Activated naive CD4-positive, alpha-beta T cell treated with anti-CD3 and anti-CD28 coated beads, Interleukin-2, amount 50 U/mL, for 16 hours (primary cell): ENCODE results near the gene TAS2R16.

ENCODE experiments used
- DNase-seq: peaks from one replicate; pipeline ENCODE4 v3.0.0-alpha.2; 2020

TAS2R16 gene, protein sequence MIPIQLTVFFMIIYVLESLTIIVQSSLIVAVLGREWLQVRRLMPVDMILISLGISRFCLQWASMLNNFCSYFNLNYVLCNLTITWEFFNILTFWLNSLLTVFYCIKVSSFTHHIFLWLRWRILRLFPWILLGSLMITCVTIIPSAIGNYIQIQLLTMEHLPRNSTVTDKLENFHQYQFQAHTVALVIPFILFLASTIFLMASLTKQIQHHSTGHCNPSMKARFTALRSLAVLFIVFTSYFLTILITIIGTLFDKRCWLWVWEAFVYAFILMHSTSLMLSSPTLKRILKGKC

DNA sequence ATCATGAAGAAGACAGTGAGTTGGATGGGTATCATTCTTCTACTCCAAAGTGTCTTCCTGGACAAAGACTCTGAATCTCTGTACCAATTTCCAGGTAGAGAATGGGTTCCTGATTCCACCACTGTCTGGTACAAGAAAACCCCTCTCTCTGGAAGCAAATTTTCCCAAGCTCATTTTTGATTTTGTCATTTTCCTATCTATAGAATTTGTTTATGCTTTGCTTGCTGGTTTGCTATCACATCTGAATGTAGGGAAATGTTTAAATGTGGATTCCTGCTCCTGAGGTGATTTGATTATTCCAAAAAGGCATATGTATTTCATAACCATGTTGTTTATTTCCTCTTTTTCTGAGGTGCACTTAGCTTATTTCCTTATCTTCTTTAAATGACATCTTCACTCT, at the start of gene TAS2R16:
TAS2R16 (minus strand) TSS at position 101 of the 400 bp plus-strand sequence; CDS start at position 35, 66 bp downstream.
- no peak for DNase-seq

DNA sequence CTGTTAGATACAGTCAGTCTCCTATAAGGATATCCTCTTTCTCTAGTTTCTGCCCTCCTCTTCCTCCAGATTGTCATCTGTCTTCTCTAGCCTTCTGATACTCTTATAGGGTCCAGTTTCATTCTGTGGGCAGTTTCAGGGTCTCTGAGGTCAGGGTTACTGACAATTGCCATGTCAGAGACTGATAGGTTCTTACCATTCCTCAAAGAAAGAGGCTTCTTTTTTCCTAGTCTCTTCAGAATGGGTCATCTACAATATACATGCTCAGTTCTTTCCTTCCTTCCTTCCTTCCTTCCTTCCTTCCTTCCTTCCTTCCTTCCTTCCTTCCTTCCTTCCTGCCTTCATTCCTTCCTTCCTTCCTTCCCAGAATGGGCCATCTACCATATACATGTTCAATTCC, 48.1 kb upstream of the TAS2R16 start:
- DNase-seq: no peak

DNA sequence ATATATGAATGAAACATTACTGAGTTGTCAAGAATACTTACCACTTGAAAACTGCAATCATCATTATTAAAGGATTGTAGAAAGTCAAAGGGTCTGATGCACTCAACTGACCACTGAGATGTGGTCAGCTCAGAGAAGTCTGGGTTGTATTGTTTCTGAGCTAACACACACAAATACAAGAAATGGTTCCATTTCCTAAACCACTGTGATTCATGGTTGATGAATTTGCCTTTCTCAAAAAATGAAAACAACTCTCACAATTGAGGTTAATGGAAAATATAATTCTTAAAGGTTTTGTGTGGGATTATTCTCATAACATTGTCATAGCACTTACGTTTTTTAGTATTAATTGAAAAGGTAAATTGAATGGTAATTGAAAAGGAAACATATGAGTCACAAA, 45.6 kb upstream of the TAS2R16 start:
- DNase-seq: no peak

DNA sequence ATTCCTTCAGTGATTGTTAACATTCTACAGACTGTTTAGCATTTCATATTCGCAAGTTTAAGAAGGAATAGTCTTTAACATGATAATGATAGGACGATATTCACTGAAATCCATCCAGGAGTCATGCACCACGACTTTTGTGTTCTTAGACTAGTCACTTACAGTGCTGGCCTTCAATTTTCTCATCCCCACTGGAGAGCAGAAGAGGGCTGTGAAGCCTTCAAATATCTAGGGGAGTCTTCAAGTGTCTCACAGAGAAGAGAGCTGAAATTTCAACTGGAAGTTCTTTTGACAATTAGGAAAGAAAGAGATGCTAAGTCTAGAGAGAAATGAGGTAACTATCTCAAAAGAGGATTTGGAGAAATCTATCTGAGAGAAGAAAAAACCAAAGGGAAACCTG, 43.8 kb upstream of the TAS2R16 start:
- no peak for DNase-seq

DNA sequence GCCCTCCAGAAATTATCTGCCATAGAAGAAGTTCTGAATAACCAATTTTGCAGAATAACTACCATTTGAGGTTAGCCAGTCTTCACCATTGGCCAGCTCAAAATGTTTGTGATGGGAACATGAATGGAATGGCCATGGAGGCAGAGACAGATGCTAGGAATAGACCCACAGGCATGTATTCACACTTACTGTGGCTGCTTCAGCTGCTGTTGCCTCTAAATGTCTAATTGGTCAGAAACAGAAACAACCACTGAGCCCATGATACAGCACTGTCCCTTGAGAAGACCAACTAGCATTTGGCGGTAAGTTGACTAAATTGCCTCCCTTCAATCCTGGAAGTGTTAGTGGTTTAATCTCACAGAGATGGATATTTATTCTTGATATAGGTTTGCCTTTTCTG, 38.6 kb upstream of the TAS2R16 start:
- no peak for DNase-seq

DNA sequence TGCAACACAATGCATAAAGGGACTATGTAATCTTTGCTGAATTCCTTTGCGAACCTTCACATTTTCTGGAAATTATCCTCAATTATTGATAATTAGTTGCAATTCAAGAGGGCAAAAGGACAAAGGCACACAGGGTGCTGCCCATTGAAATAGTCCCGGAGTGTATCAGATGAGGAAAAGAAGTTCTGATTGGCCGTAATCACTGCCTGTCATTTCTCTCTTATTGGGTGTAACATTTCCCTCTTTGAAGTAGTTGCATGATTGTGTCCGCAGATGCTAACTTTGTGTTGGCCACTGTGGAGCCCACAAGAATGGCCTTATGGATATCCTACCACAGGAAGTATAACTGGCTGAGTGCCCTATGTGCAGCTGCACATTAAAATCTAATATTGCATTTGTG, 35.1 kb upstream of the TAS2R16 start:
- no peak for DNase-seq

DNA sequence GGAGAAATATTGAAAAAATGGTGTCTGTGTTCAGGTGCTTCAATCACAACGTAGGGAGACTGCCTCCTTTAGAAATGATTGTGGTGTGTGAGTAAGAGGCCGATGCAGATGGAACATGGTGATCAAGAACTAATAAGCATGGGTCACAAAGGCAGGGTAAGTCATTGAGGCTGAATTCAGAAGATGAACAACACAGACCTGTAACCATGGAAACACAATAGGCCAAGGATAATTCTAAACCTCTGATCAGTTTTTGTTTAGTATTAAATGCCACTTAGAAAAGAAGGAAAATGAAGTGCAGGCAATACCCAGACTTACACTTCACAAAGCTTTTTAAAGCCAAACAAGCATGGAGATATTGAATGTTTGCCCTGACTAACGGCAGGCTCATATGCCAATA, 32.8 kb upstream of the TAS2R16 start:
- no peak for DNase-seq

DNA sequence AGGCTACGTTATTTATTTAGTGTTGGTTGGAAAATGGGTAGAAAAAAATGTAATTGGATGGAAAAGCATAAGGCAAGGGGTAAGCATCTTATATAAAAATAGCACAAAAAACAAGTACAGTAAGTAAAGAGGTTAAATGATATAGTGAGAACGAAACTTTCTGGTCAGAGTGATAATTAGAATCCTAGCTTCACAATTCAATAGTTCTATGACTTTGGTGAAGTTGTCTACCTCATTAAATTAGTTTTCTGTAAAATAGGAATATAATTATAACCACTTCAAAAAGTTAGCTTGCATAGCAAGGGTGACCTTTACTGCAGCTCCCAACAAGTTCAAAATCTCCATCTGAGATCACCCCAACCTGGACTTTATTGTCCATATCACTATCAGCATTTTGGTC, 30.8 kb upstream of the TAS2R16 start:
- DNase-seq: no peak

DNA sequence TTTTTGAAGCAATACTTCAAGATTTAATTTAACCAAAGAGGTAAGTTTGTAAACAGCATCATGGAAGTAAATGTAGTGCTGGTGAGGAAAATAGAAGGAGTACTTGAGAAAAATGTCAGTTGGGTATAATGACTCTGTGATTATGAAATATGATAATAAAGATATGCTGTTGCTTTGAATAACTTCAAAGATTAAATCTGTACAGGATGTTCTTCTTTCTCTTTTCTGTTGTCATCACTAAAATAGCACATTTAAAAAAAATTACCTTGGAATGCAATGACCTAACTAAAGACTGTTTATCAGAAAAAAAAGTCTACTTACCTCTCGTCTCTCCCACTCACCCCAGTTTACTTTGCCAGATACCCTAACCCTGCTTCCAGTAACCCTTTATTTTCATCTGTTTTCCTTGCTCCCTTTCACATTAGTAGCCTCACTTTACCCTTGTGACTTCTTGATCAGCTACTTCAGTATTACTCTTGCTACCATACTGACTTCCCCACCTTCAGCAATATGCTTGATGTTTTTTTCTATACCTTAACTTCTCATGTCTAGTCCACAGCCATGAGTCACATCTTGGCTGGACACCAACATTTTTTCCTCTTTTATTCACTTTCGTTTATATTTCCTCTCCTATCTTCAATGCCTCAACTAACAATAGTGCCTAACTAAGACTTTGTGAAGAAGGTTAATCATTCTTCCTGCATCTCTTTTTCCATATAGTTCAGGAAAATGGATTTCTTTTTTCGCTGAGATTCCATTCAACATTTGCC, 29.7 kb upstream of the TAS2R16 start:
- DNase-seq: no peak

DNA sequence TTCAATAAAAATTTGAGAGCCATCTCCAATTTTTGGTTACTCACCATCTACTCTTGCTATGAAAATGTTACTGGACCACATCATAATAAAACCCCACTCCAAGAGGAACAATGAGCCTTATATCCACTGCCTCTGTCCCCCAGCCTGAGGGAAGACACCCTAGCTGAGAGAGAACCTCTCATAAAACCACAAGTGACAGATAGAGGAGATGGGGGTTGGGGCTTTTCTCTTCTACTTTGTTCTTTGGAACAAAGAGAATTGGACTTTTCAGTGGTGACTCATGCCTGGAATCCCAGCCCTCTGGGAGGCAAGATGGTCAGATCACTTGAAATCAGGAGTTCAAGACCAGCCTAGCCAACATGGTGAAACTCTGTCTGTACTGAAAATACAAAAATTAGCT, 27.6 kb upstream of the TAS2R16 start:
- DNase-seq: no peak

DNA sequence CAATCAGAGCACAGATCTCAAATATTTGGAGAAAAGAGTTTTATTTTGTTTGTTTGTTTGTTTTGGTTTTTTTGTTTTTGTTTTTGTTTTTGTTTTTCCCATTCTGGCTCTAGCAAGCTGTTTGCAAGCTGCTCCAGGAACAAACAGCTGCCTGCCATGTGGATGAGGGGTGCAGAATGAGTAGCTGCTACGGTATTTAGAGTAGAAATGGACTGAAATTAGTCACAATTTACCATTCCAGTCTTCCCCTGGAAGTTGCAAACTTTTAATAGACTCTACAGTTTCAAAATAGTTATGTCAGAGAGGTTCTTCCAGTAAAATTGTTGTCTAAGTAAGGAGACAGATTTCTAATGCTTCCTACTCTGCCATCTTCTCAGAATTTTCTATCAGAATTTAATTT, 27.1 kb upstream of the TAS2R16 start:
- DNase-seq: no peak

DNA sequence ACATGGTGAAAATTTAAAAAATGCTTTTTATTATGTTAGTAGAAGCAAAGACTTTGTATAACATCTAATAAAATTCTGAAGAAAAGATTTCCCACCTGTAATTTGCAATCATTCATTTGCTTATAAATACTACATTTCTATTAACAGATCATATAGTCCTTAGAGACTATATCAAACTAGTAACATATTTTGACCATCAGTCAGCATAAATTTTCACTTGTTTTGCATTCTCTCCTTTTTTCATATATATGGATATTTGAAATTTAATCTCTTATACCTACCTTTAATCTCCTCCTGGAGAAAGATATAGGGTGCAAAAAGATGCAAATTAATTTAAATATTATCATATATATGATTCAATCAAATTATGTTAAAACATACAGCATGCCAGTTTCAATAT, 16.9 kb upstream of the TAS2R16 start:
- no peak for DNase-seq

DNA sequence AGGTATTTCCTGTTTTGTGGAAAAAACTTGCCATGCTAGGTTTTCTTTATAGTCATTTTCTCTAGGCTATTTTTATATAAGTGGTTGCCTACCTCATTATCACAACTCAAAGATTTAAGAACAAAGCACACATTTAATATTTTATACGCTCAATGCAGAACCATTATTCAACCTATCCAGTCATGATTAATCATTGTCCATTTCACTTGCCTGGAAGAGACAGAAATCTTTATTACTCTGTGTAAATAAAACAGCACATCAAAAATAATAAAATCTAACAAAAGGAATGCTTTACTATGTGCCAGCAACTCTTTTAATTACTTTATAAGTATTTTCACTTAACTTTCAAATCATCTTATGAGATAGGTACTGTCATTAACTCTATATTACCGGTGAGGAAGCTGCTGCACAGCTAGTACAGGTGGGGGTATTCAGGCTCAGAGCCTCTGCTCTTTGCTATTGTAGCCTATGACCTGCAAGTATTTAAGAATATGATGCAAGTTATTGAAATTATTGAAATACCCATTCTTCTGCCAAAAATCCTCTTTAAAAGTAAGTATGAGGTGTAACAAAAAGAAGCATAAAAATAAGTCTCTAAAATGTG, 16.4 kb upstream of the TAS2R16 start:
- no peak for DNase-seq

DNA sequence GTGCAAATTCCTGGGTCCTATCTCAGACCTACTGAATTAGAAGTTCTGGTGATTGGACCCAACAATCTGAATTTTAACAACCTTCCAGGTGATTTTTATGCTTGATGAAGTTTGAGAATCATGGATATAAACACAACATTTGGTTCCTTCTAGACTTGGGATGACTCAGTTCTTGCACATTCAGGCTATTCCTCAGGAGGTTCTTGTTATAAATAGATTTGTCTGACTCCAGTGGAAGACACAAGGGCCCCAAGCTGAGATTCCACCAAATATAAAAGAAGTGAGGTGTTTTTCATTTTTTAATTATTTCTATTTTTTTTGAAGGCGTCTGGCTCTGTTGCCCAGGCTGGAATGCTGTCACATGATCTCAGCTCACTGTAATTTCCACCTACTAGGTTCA, 9.4 kb upstream of the TAS2R16 start:
- DNase-seq: no peak

DNA sequence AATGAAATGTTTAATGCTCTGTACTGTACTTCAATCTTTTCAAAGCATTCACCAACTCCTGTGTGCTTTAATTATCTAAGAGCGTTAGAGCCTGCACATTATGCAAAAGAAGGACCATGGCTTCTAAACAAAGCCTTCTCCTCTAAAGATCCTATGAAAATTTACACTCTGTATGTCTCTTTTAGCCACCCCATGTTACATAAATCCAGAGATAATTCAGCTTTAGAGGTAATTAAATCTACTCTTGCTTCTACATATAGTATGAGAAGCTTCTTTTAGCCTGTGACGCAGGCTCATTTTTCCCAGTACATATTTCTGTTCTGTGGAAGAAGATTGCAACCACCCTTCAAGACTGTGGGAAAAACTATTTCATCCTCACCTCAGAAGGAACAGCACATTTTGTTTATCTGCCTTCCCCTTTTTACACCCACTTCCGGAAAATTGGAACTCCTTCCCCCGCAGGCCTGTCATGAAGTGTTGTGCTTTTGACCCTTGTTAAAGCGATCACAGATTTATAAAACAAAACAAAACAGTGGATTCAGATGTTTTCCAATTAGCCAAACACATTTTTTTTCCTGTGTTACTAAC, 8.1 kb upstream of the TAS2R16 start:
- no peak for DNase-seq

DNA sequence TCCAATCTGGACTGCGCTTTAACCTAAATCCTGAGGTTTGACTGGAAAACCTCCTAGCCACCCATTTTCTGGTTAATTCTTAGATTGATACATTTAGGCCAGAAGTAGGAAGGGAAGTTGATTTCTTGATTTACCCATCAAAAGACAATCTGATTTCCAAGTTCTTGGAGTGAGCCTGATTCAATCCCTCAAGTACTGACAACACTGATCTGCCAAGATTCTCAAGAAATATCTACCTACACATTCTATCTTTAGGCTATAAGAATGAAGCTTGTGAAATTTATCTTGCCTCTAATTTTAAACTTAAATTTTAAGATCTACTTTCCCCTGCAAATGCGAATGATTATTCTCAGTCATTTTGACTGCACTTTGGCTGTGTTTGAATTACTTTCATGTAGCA, 5.9 kb downstream of the TAS2R16 start:
- DNase-seq: no peak

DNA sequence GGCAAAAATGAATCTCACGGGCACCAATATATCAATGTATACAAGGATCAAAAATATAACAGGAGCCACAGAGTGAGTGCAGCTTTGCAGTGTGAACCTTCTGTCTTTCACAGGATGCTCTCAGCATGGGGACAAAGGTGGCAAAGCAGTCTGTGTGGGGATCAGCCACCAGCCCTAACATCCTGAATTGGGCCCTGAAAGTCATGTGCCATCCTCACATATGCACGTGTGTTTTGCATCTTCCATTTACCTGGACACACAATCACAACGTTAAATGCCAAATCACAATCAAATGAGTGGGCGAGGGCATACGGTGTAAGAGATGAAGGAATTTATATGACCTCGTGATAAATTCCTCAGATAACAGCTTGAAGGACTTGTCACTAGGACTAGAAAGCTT, 6.5 kb downstream of the TAS2R16 start:
- no peak for DNase-seq

DNA sequence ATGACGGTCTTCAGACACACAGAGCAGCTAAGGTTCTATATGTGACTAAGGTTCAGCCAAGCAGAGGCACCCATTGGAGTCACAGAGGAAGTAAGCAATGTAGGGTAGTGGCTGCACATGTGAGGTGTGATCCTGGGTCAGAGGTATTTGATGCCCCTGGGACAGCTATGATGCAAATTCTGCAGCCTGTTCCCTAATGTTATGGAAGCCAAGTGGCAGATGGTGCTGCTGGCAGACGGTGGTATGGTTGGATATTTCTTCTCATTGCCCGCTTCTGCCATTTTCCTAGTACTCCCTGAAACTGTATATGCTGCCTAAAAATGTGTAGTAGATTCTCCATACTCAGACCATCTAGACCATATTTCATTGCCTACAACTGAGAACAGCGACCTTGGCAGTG, 7.2 kb downstream of the TAS2R16 start:
- no peak for DNase-seq

DNA sequence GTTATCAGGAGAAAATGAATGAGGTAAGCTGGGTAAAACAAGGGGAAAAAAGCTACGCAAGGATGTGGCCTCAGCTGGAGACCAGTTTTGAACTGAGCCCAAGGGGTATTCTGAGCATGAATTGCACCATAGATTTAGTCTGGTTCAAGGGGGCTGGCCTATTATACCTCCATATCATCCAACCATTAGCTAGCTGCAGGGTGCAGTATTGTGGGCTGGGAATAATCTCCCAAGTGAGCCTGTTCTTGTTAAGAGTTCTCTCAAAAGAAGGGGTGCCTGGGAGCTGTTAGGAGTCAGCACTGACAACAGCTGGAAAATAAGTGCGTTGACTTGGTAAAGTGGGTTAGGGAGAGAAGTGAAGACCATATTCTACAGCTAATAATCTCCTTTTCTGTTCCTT, 8.0 kb downstream of the TAS2R16 start:
- no peak for DNase-seq

DNA sequence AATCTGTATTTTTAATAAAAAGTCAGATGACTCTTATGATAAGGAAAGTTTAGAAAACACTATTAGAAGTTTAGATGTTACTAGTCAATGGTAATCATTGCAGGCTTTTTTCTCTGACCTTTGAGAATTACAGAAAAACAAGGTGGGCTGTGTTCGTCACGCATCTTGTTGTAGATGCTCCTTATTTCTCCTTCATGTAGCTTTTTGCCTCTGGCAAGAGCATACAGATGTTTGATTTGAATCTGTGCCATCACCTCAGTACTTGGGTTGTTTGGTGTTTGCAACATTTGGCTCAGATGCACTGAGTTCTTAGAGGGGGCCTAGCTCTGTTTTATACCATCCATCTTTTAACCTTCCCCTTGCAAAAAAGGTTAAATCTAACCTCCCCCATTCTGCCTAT, 11.5 kb downstream of the TAS2R16 start:
- DNase-seq: no peak

DNA sequence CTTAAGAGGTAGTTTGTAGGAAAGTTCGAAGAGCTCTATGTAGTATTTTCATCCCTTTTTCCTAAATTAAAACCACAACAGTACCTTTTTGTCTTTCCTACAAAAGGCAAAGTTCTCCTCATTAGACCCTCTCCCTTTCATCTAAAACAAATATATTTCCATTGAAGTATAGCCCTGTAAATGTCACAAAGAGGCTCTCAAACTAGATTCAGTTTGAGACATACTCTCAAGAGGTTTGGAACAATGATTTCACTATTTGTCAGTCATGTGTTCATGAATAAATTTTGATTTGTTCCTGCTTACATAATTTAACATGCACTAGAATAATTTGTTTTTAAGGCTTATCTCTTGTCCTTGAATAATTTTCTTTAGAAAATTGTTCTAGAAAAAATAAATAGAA, 12.2 kb downstream of the TAS2R16 start:
- DNase-seq: no peak

DNA sequence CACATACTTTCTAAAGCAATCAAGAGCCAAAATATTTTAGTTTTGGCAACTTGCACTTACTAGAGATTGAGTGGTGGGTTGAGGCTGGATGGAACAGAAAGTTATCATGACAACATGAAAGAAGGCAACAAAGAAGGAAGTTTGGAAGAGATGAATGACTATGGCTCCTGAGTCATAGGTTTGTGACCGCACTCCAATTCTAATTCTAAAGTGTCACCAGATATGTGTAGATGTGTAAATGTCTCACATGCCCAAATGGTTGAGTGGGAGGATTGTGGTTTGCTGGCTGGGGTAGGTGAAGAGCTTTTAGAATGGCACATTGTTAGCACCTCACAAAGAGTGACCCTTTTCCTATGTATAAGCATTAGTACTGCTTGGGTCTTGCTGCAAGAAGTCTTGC, 20.2 kb downstream of the TAS2R16 start:
- DNase-seq: no peak

DNA sequence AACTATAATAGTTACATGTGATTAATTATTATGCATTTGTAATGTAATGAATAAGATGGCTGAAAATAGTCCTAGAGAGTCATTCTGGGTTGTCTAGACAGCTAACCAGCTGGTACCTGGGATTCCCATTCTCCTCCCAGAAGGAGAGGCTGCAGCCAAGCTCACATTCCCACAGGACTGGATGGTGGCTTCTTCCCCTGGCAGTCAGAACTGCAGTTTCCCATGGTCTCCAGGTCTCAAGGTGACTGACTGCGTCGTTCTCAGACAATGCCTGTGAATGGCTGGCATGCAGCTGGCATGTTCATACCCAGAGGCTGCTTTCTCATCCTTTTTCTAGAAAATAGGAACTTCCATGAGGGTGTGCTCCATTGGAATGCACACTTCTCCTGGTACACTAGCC, 21.3 kb downstream of the TAS2R16 start:
- no peak for DNase-seq

DNA sequence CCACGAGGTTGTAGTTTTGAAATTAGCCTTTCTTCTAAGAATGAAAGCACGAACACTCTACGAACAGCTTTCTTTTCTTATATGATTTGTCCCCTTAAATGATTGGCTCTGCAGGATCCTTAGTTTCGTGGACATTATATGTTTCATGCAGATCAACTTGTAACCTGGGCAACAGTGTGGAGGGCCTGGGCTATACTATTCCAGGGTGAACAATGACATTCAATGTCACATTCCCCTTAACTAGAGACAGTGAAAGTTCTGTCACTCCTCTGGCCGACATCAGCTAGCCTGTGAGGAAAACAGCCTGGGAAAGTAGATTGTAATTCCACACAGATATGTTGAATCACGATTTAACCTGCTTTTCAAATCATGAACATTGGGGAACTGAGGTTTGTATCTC, 23.4 kb downstream of the TAS2R16 start:
- no peak for DNase-seq
